KG1 (cell line): ENCODE measurements around the gene SNRNP40.
"Not testable (repeated sequence)": the region's sequence is repeated elsewhere in the genome, so short reads cannot be mapped to it uniquely, and the experiment has no call there.

Source experiments
- DNase-seq: peaks from one replicate; lab custom pipeline; 2025; lab: John Stamatoyannopoulos, UW

SNRNP40 gene

DNA sequence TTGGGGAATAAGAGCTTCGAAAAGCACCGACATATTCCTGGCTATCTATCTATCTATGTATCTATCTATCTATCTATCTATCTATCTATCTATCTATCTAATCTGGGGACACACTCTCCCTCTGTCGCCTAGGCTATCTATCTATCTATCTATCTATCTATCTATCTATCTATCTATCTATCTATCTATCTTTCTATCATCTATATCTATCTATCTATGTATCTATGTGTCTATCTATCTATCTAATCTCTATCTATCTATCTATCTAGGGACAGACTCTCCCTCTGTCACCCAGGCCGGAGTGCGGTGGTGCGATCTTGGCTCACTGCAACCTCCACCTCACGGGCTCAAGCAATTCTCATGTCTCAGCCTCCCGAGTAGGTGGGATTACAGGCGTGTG, 14.2 kb downstream of the SNRNP40 start:
- not testable (repeated sequence) for DNase-seq

GRCh38 chr1:31273619-31274018, 23.0 kb downstream of the SNRNP40 start:
- no peak for DNase-seq

GRCh38 chr1:31272369-31272768, 24.2 kb downstream of the SNRNP40 start:
- no peak for DNase-seq

- DNase-seq: no peak
Observed at GRCh38 chr1:31266547-31266946, 30.0 kb downstream of the SNRNP40 start.

- DNase-seq: no peak
Observed at GRCh38 chr1:31264790-31265386, 31.7 kb downstream of the SNRNP40 start.

- no peak for DNase-seq
Observed at GRCh38 chr1:31263408-31263807, 33.2 kb downstream of the SNRNP40 start.

DNA sequence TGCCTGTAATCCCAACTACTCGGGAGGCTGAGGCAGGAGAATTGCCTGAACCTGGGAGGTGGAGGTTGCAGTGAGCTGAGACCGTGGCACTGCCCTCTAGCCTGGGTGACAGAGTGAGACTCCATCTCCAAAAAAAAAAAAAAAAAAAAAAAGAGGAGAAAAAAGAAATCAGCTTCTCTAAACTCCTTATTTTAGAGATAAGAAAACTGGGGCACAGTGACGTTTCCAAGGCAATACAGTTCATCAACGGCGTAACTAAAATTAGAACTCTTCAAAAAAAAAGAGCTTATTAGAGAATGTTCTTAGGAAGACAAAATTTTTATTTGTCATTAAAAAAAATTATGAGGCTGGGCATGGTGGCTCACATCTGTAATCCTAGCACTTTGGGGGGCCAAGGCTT, 34.2 kb downstream of the SNRNP40 start:
- not testable (repeated sequence) for DNase-seq

DNA sequence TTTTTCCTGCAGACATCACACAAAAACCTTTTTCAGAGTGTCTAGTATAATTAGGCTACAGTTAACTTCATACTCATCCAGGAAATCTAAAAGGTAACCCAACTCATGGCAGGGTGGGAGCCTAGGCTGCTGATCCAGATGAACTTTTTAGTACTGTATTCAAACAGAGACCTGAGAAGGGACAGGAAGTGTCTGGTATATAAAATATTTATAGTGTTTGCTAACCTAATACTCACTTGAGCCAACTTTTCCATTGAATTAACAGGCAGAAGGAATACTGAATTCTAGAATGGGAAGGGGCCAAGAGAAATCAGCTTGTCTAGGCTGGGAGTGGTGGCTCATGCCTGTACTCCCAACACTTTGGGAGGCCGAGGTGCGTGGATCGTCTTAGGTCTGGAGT, 34.7 kb downstream of the SNRNP40 start:
- no peak for DNase-seq

GRCh38 chr1:31259746-31260145, 36.8 kb downstream of the SNRNP40 start:
- no peak for DNase-seq

- no peak for DNase-seq
Observed at GRCh38 chr1:31258581-31258980, 38.0 kb downstream of the SNRNP40 start.

GRCh38 chr1:31257213-31257612, 39.4 kb downstream of the SNRNP40 start:
- no peak for DNase-seq

DNA sequence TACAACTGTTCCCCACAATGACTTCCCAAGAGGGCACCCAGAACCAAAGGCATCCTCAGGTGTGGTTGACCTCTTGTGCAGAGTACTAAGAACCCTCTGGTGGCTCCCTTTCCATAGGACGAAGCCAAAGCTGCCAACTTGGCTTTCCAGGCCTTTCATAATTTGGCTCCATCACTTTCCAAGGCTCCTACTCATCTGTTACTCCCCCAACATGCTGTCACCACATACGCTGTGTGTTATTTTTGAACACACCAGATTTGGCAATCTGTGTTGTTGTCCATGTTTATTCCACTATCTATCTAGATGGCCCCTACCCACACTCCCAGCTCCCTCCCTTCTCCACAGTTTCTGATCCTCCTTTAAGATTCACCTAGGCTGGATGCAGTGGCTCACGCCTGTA, 46.7 kb downstream of the SNRNP40 start:
- DNase-seq: no peak

GRCh38 chr1:31248276-31248675, 48.3 kb downstream of the SNRNP40 start:
- DNase-seq: no peak

- no peak for DNase-seq
Observed at GRCh38 chr1:31244326-31244725, 52.3 kb downstream of the SNRNP40 start.

DNA sequence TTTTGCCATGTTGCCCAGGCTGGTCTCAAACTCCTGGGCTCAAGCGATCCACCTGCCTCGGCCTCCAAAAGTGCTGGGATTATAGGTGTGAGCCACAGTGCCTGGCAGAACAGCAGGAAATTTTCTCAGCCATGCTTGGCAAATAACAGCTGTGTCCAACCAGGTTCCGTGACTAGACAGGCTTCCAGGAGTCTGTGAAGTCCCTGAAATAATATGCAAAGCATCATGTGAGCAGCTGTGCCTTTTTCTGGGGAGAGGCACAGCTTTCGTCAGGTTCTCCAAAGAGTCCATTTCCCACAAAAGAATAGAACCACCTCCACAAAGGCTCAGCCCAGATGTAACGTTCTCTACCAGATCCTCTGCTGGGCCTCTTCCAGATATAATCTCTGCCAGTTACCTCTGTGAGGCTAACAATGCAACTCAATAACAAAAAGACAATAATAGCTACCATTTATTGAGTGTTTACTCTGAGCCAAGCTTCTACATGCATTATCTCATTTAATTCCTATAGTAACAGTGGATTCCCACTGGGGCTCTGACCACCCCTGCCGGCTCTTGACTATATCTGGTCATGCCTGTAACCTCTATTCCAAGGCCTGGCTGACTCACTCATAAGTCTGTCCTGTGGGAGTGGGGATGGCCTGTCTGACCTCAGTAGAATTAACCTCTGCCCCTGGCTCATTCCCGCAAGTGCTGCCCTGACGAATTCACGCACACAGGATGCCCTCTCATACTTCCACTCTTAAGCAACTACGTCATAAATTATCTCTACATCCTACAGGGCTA, 52.9 kb downstream of the SNRNP40 start:
- no peak for DNase-seq

GRCh38 chr1:31241321-31241720, 55.3 kb downstream of the SNRNP40 start:
- DNase-seq: no peak

DNA sequence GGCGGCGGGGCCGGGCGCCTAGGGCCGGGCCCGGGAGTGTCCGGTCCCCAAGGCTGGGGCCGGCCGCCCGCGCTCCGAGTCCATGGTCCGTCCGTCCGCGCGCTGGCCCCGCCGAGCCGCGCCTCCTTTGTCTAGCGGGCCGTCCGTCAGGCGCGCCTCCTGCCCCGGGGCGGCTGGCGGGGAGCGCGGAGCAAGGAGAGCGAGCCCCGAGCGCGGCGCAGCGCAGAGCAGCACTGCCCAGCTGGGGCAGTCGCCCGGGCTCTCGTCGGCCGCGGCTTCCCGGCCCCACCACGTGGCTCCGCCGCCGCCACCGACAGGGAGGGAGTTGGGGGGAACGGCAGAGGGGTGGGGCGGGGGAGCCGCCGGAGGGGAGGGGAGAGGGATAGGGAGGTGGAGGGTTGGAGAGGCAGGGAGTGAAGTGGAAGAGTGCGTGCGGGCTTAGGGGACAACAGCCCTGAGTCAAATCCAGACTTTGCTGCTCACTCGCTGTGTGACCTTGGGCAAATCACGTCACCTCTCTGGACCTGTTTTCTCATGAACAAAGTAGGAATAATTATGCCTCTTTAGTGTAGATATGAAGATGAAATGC, 56.8 kb downstream of the SNRNP40 start, which contains the start of gene NKAIN1:
TSS of gene NKAIN1 (minus strand) at position 235 of the 589 bp plus-strand sequence. CDS start 340 bp downstream, outside the sequence.
- DNase-seq: no peak

- peak; percentile 19 for DNase-seq
Observed at GRCh38 chr1:31238986-31239613, 57.5 kb downstream of the SNRNP40 start.

GRCh38 chr1:31238612-31238985, 58.0 kb downstream of the SNRNP40 start:
- no peak for DNase-seq

DNA sequence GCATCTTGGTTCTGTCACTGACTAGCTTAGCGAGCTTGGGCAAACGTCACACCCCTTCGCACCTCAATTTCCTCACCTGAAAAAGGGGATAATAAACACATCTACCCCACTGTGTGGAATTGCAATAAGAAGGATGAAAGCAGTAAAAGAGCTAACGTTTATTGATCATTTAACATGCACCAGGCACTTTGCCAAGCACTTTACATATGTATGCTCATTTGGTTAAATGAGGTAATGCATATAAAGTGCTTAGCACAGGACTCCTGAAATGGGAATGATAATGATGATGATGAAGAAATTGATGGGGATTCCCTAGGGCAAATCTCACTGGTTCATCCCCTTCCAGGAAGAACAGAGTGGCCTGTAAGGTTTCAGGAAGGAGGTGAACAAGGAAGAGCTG, 61.7 kb downstream of the SNRNP40 start:
- no peak for DNase-seq

- DNase-seq: no peak
Observed at GRCh38 chr1:31234123-31234708, 62.4 kb downstream of the SNRNP40 start.

DNA sequence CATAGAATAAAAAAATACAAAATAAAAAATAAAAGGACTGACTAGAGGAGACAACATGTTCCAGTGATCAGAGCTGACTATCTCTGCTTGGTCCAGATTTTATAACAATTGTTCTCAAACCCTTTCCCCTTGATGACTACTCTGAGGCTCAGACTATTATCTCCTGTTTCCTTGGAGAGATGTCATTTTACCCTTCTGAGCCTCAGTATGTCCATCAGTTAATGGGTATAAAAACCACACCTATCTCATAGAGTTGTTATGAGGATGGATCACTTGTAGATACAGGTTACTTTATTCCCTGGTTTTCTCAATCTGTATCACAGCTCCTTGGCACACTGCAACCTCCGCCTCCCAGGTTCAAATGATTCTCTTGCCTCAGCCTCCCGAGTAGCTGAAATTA, 63.9 kb downstream of the SNRNP40 start:
- DNase-seq: no peak
